Left cardiac atrium (tissue), 4 donors: ENCODE data around the gene DDIT4. TPM values are rescaled to one million over a fixed set of nuclear protein-coding genes. Genes with fewer than 3 reads are reported as not detected.

Source experiments
- ATAC-seq, 2 donors: fragments of 200-7000 bp; cut with Tn5 transposase; one replicate each; pipeline ENCODE4 v1.9.1; 2020; ENCODE audit warnings: mild to moderate bottlenecking in 2 of 2, moderate library complexity in 2 of 2
- DNase-seq: peaks from one replicate; pipeline ENCODE4 v3.0.0-alpha.2; 2020
- intact Hi-C, 2 donors: fragments of 100-400 bp; cut with DNase I; formaldehyde crosslinking; loops; one replicate each; pipeline versions ENCODE4 v1.14.1 to v1.15.1; 2022 to 2023
- total RNA-seq, 2 donors: library from RNA; stranded (reverse); fragmentation: NEBNext Ultra II Directional; extraction: Animal tissue kit (Norgen Biotek cat#: 25700); gene quantifications; one replicate each; pipeline ENCODE4 v1.2.1, GENCODE V29; 2021
- donor health status: DM: no; HTN: yes; CAD: no.
- donor health status: DM: no; HTN: yes; CAD: no; lungs with severe emphysema.
- donor health status: DM: yes; HTN: yes; CAD: no.
- donor health status: Dilated cardiomyopathy.

The DDIT4 gene
- total RNA-seq, 2 donors from 2014 or later: 88.8 to 112 TPM

DNA sequence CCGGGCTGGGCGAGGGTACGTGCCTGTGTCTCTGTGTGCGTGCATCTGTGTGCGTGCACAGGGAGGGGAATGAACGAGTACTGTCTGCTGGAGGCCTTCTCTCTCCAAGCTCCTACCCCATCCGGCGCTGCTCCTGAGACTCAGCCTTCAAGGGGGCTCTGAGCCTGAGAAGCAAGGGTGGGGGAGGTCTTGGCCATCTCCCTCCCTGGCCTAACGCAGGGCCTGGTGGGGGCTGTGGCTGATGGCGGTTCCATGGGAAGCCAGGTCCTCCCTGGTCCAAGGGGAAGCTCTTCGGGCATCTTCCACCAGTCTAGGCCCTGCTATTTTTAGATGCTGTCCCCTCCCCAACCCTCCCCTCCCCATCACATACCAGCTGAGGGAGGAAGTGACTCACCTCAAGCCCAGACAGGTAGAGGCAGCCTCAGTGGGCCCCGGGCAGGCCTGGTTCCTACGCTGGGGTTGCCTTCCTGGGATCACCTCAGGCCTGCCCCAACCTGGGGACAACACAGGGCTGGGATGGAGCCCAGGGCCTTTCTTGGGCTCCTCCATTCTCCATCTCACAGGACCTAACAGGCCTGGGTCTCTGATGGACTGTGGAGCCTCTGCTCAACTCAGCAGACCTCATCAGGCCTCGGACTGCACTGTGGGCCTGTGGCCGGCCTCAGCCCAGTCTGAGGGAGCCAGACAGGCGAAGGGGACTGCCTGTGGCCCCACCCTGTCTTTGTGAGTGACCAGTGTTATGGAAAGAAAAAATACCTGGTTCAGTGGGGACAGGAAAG lies 48.7 kb downstream of the DDIT4 start:
- DNase-seq (no peak), ATAC-seq (no peak)
- intact Hi-C loops: loop anchor here in 1 of 2 donors (10.0 kb wide), 1 partner anchor 48 kb away; the partner anchor contains the start of gene DDIT4

DNA sequence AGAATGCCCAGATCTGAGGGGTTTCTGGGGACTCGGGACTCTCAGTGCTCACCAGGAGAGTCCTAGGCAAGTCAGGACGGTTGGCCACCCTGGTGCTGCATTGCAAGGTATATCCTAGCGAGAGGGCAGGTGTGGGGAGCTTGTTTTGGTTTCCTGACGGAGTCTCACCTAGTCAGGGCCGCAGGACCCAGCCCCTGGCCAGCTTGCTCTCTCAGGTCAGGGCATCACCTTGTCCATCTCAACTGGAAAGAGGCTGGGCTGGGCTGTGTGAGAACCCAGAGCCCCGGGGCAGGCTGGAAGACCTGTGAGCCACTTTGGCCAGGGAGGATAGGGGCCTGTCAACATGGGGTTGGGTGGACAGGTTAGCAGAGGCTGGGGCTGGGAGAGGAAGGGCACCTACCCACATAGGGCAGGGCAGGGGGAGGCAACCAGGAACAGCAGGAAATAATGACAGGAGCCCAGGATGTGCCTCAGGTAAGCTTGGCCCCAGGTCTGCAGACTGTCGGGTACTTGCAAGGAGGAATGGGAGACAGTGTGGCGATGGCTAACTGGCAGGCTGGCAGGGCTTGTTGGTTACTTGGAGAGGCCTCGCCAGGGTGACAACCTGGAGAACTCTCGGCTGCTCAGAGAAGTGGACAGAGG lies 49.5 kb downstream of the DDIT4 start:
- intact Hi-C loops: loop anchor here in 1 of 2 donors (10.0 kb wide), 1 partner anchor 48 kb away; the partner anchor contains the start of gene DDIT4
- ATAC-seq (no peak), DNase-seq (no peak)

- intact Hi-C loops: loop anchor here in 1 of 2 donors (10.0 kb wide), 1 partner anchor 49 kb away; the partner anchor contains the start of gene DDIT4
- DNase-seq: no peak
- ATAC-seq: no peak
These were observed 50.1 kb downstream of the DDIT4 start for GRCh38 chr10:72323771-72324191.

Other genes with a start within 250 kb of the DDIT4 start
- gene SPOCK2, start 185.4 kb upstream of the DDIT4 start, total RNA-seq: 1 to 10 TPM; 8.1 to 9.8 TPM
- 100 to 1,000 TPM; 155 to 168 TPM for gene ANAPC16, start 57.9 kb upstream of the DDIT4 start, total RNA-seq
- 10 to 100 TPM; 25.2 to 28.1 TPM for gene ASCC1, start 57.6 kb upstream of the DDIT4 start, total RNA-seq
- 10 to 100 TPM; 25.8 to 33.4 TPM for gene DNAJB12, start 81.0 kb downstream of the DDIT4 start, total RNA-seq